Esophagus squamous epithelium (tissue), 4 donors: ENCODE results near the gene SLC35A2.
"Not testable (repeated sequence)": the region's sequence is repeated elsewhere in the genome, so short reads cannot be mapped to it uniquely, and the experiment has no call there.

Experiments
- CTCF ChIP-seq, 6 experiments: fragments of 450-650 bp in 4 of 6; fragments of 200-600 bp in 2 of 6; sonication (generic) in 2 of 6; IDR thresholded peaks; one replicate each; pipeline ENCODE4 v1.5.1; 2016 to 2019; ENCODE audit warnings: antibody characterized with exemption in 6 of 6, mild to moderate bottlenecking in 4 of 6, moderate library complexity in 4 of 6
- POLR2A ChIP-seq, 4 donors: fragments of 450-650 bp; IDR thresholded peaks; one replicate each; pipeline ENCODE4 v1.6.1; 2017; ENCODE audit warnings: antibody characterized with exemption in 4 of 4, mild to moderate bottlenecking in 4 of 4, moderate library complexity in 3 of 4

DNA sequence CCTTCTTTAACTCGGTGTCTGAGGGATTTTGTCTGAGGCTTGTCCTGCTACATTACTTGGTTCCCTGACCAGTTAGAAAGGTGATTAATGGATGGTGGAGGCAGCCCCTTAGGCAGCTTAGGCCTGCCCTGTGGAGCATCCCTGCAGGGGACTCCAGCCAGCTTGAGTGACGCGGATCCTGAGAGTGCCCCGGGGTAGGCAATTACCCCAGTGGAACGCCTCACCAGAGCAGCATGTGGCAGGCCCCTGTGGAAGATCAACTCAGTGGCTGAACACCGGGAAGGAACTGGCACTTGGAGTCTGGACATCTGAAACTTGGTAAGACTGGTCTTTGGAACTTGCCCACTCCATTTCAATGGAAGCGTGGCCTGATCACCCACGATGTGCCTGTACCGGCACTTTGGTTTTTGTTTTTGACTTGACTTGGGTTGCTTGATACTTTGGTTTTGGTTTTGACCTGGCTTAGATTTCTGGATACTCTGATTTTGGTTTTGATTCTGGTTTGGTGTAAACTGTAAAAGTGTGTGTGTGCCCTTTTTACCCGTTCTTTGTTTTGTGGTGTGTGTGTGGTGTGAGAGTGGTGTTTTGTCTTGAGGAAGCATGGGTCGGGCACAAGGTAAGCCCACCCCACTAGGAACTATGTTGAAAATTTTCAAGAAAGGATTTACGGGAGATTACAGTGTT is 57.2 kb downstream of the SLC35A2 start:
- not testable (repeated sequence) for TF ChIP-seq CTCF, POLR2A (IDR thresholded peaks at IDR 0.05)
